OCI-LY1 (cell line): Measurements from ENCODE around the gene RAB11FIP4.

ENCODE experiments used
- H2AFZ ChIP-seq: fragments of 200-600 bp; sonication (generic), shearing (Covaris generic); 2 replicates; pipeline ENCODE4 v1.6.0; 2014; ENCODE audit warnings: antibody characterized with exemption, mild to moderate bottlenecking, low read length
- H3F3A ChIP-seq: fragments of 200-600 bp; sonication (generic), shearing (Covaris generic); 2 replicates; pipeline ENCODE4 v1.6.0; 2014; ENCODE audit warnings: mild to moderate bottlenecking, antibody characterized with exemption, low read length, moderate library complexity; ENCODE audit not compliant: insufficient read depth
- H3K27ac ChIP-seq: fragments of 200-600 bp; sonication (generic); 2 replicates; pipeline ENCODE4 v1.5.1; 2014; ENCODE audit warnings: low read length, mixed run types, mild to moderate bottlenecking, low read depth; ENCODE audit not compliant: poor library complexity, severe bottlenecking
- H3K27me3 ChIP-seq: fragments of 200-600 bp; sonication (generic); 2 replicates; pipeline ENCODE4 v1.6.0; 2014; ENCODE audit warnings: antibody characterized with exemption, mild to moderate bottlenecking, low read length, moderate library complexity; ENCODE audit not compliant: insufficient read depth
- H3K36me3 ChIP-seq: fragments of 200-600 bp; sonication (generic); 2 replicates; pipeline ENCODE4 v1.6.1; 2014; ENCODE audit warnings: mild to moderate bottlenecking, antibody characterized with exemption, low read length, moderate library complexity, mixed read lengths; ENCODE audit not compliant: insufficient read depth
- H3K4me1 ChIP-seq: fragments of 200-600 bp; sonication (generic); 2 replicates; pipeline ENCODE4 v1.5.1; 2014; ENCODE audit warnings: mild to moderate bottlenecking, low read length, moderate library complexity; ENCODE audit not compliant: insufficient read depth, severe bottlenecking
- H3K4me2 ChIP-seq: fragments of 200-600 bp; sonication (generic), shearing (Covaris generic); 2 replicates; pipeline ENCODE4 v1.6.1; 2014; ENCODE audit warnings: low read length
- H3K4me3 ChIP-seq: fragments of 200-600 bp; sonication (generic); 2 replicates; pipeline ENCODE4 v1.5.1; 2014; ENCODE audit warnings: low read length, low read depth, mild to moderate bottlenecking, mixed read lengths; ENCODE audit not compliant: poor library complexity, severe bottlenecking
- H3K79me2 ChIP-seq: fragments of 200-600 bp; shearing (Covaris generic); 2 replicates; pipeline ENCODE4 v1.6.1; 2016; ENCODE audit warnings: mixed run types, low read length, mixed read lengths; ENCODE audit not compliant: insufficient read depth
- H3K9ac ChIP-seq: fragments of 200-600 bp; sonication (generic), shearing (Covaris generic); 2 replicates; pipeline ENCODE4 v1.6.1; 2014; ENCODE audit warnings: mild to moderate bottlenecking, low read length, mixed read lengths
- H3K9me2 ChIP-seq: fragments of 200-600 bp; sonication (generic), shearing (Covaris generic); 2 replicates; pipeline ENCODE4 v1.6.1; 2014; ENCODE audit warnings: low read depth, mild to moderate bottlenecking, low read length, mixed read lengths
- H3K9me3 ChIP-seq: fragments of 200-600 bp; shearing (Covaris generic); 2 replicates; pipeline ENCODE4 v1.6.1; 2014; ENCODE audit warnings: low read length, mixed read lengths
- H4K20me1 ChIP-seq: fragments of 200-600 bp; sonication (generic), shearing (Covaris generic); 2 replicates; pipeline ENCODE4 v1.6.0; 2016; ENCODE audit warnings: mild to moderate bottlenecking, low read length; ENCODE audit not compliant: insufficient read depth
- CTCF ChIP-seq: fragments of 200-600 bp; sonication (generic), shearing (Covaris generic); IDR thresholded peaks from 2 replicates; pipeline ENCODE4 v1.5.1; 2017; ENCODE audit warnings: mild to moderate bottlenecking, antibody characterized with exemption, low read length, moderate library complexity, mixed read lengths
- EZH2 ChIP-seq: fragments of 200-600 bp; sonication (generic), shearing (Covaris generic); IDR thresholded peaks from 2 replicates; pipeline ENCODE4 v1.8.0; 2017; ENCODE audit warnings: borderline replicate concordance, mixed run types, mild to moderate bottlenecking, antibody characterized with exemption, low read length, moderate library complexity, mixed read lengths

RAB11FIP4 gene

GRCh38 chr17:31499771-31500554 is 108.5 kb downstream of the RAB11FIP4 start:
- Histone ChIP-seq H2AFZ (no peak overlapping the region), H3K9ac (no peak overlapping the region), H3K4me3 (no peak overlapping the region), H3K79me2 (0 out of 2 replicates have a peak, but pooled peaks cover 3% of the 10 kb centered on the region), H3K27me3 (no peaks in the 10 kb centered on the region), H3K9me3 (no peaks in the 10 kb centered on the region), H3K4me1 (peaks cover 12% of the 10 kb centered on the region), H3K36me3 (no peaks in the 10 kb centered on the region), H3K9me2 (no peaks in the 10 kb centered on the region), H3K4me2 (no peak overlapping the region), H4K20me1 (no peaks in the 10 kb centered on the region), H3F3A (no peaks in the 10 kb centered on the region), H3K27ac (no peak overlapping the region)
- TF ChIP-seq CTCF (no peak), EZH2 (no peak)

- TF ChIP-seq EZH2 (no peak), CTCF (no peak)
- H3K27me3 ChIP-seq: no peaks in the 10 kb centered on the region
Measured at GRCh38 chr17:31506517-31506916, 115.0 kb downstream of the RAB11FIP4 start.

GRCh38 chr17:31508288-31509094 is 117.0 kb downstream of the RAB11FIP4 start:
- no peaks in the 10 kb centered on the region for H3K79me2 ChIP-seq
- no peaks in the 10 kb centered on the region for H3K27me3 ChIP-seq
- no peak overlapping the region for H2AFZ ChIP-seq
- H3K9me3 ChIP-seq: no peaks in the 10 kb centered on the region
- H3K27ac ChIP-seq: peak overlapping the region; percentile 76
- peaks cover 30% of the 10 kb centered on the region for H3K4me1 ChIP-seq
- H3F3A ChIP-seq: no peaks in the 10 kb centered on the region
- peak overlapping the region; percentile 49; the same call in 1 of the 2 replicates for H3K9ac ChIP-seq
- TF ChIP-seq EZH2 (no peak), CTCF (peak; percentile 48)
- H3K4me3 ChIP-seq: peak overlapping the region; percentile 40
- H3K36me3 ChIP-seq: no peaks in the 10 kb centered on the region
- H3K9me2 ChIP-seq: no peaks in the 10 kb centered on the region
- H3K4me2 ChIP-seq: peak overlapping the region; percentile 61
- H4K20me1 ChIP-seq: no peaks in the 10 kb centered on the region

More at GRCh38 chr17:31506517-31506916, 115.0 kb downstream of the RAB11FIP4 start:
- Histone ChIP-seq H3K4me2 (no peak overlapping the region), H3K4me3 (no peak overlapping the region), H4K20me1 (no peaks in the 10 kb centered on the region), H2AFZ (no peak overlapping the region), H3K79me2 (no peaks in the 10 kb centered on the region), H3F3A (no peaks in the 10 kb centered on the region), H3K9ac (no peak overlapping the region), H3K4me1 (peaks cover 30% of the 10 kb centered on the region), H3K36me3 (no peaks in the 10 kb centered on the region), H3K9me2 (no peaks in the 10 kb centered on the region), H3K9me3 (no peaks in the 10 kb centered on the region), H3K27ac (no peak overlapping the region)
